Measurements from ENCODE around the gene MBTPS2. TPM values are rescaled to one million over a fixed set of nuclear protein-coding genes. Genes with fewer than 3 reads are reported as not detected.

The MBTPS2 gene
- total RNA-seq = 14.6 and 15.0 TPM in 2 replicates
- long read RNA-seq, full-length matches to known transcripts = 30 of 52 reads
- long read RNA-seq, partial matches to known transcripts = 11 of 52 reads
- long read RNA-seq, other reads (novel, unspliced or antisense) = 11 of 52 reads

DNA sequence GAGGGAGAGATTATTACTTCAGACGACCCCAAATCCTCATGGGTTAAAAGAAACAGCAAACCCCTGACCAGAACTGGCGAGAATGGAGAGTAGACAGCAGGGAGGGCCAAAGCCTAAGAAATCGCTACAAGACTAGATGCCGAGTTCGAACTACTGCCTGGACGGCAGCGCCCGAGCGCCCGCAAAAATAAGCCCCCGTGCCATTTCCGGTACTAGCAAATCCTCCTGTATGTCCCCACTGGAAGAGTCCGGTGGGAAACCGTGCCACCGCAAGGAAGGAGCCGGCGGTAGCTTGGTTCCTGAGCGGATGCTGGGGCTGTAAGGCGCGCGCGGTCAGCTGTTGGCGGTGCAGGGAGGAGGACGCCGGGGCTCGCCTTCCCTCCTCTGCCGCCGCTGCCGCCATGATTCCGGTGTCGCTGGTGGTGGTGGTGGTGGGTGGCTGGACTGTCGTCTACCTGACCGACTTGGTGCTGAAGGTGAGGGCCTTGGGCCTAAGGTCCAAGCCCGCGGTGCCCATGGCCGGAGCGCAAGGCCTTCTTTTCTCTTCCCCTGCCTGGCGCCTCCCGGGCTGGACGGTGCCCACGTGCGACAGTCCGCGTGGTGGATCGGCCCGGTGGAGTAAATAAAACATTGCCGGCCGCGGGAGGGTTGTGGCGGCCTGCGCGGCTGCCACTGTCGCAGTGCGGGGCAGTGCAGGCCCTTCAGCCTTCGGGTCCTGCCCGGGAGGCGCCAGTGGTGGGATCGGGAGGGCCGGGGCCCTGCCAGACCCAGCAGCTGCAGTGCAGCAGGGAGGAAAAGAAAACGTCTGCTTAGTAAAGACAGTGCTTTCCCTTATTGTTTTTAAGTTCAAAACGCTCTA is at the start of gene MBTPS2:
Gene MBTPS2, plus strand, starts transcription at position 284 of the 859 bp plus-strand sequence. Its CDS starts 118 bp downstream, at position 402.
- Mint-ChIP-seq H3K27ac (ENCODE audit: unreplicated experiment) (peak within 1 kb of the TSS; percentile 39), H3K4me1 (peaks cover 6% of the 10 kb centered on the region), H3K4me3 (peak within 1 kb of the TSS; percentile 96), H3K36me3 (ENCODE audit: low read depth) (no peaks in the 10 kb centered on the region), H3K9me3 (no peaks in the 10 kb centered on the region), H3K27me3 (ENCODE audit: low read depth) (no peaks in the 10 kb centered on the region)
- DNase-seq (ENCODE audit: low read depth, low spot score) = peak; percentile 75
- TF ChIP-seq CTCF (conservative IDR thresholded peaks at IDR 0.05) = peak; percentile 37

- no peaks in the 10 kb centered on the region for H3K36me3 Mint-ChIP-seq (ENCODE audit: low read depth)
- H3K27me3 Mint-ChIP-seq (ENCODE audit: low read depth) = no peaks in the 10 kb centered on the region
- peaks cover 5% of the 10 kb centered on the region for H3K4me1 Mint-ChIP-seq
- H3K27ac Mint-ChIP-seq (ENCODE audit: unreplicated experiment) = no peak overlapping the region
- no peak for DNase-seq (ENCODE audit: low read depth, low spot score)
- no peaks in the 10 kb centered on the region for H3K9me3 Mint-ChIP-seq
- no peak for TF ChIP-seq CTCF (conservative IDR thresholded peaks at IDR 0.05)
- no peak overlapping the region for H3K4me3 Mint-ChIP-seq
These were observed 40.7 kb upstream of the MBTPS2 start for GRCh38 chrX:21798677-21799219.

DNA sequence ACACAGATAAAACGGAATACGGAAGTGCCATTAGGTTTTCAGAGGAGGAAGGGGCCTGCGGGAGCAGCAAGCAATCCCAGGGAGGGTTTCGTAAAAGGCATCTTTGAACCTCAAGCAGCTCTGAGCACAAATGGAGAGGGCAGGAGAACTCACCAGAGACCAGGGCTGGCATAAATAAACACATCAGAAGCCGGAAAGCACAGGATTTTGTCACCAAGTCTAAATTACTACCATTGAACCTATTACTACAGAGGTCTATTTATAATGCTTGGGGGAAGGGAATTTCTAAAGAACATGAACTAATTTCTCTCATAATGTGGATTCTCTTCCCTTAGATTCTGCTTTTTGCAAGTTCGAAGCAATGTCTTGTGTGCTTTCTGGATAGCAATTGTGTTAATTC is 39.6 kb upstream of the MBTPS2 start:
- no peak for TF ChIP-seq CTCF (conservative IDR thresholded peaks at IDR 0.05)
- Mint-ChIP-seq H3K36me3 (ENCODE audit: low read depth) (no peaks in the 10 kb centered on the region), H3K4me3 (no peak overlapping the region), H3K4me1 (peaks cover 5% of the 10 kb centered on the region), H3K9me3 (no peaks in the 10 kb centered on the region), H3K27ac (ENCODE audit: unreplicated experiment) (no peak overlapping the region), H3K27me3 (ENCODE audit: low read depth) (no peaks in the 10 kb centered on the region)
- DNase-seq (ENCODE audit: low read depth, low spot score) = no peak

- DNase-seq (ENCODE audit: low read depth, low spot score) = no peak
- no peak overlapping the region for H3K4me3 Mint-ChIP-seq
- no peaks in the 10 kb centered on the region for H3K9me3 Mint-ChIP-seq
- peaks cover 5% of the 10 kb centered on the region for H3K4me1 Mint-ChIP-seq
- no peak for TF ChIP-seq CTCF (conservative IDR thresholded peaks at IDR 0.05)
- H3K27ac Mint-ChIP-seq (ENCODE audit: unreplicated experiment) = no peak overlapping the region
- H3K27me3 Mint-ChIP-seq (ENCODE audit: low read depth) = no peaks in the 10 kb centered on the region
- no peaks in the 10 kb centered on the region for H3K36me3 Mint-ChIP-seq (ENCODE audit: low read depth)
These were observed 39.1 kb upstream of the MBTPS2 start for GRCh38 chrX:21800344-21800770.

- no peaks in the 10 kb centered on the region for H3K27me3 Mint-ChIP-seq (ENCODE audit: low read depth)
- no peak for TF ChIP-seq CTCF (conservative IDR thresholded peaks at IDR 0.05)
- no peak overlapping the region for H3K4me3 Mint-ChIP-seq
- peaks cover 5% of the 10 kb centered on the region for H3K4me1 Mint-ChIP-seq
- H3K27ac Mint-ChIP-seq (ENCODE audit: unreplicated experiment) = no peak overlapping the region
- DNase-seq (ENCODE audit: low read depth, low spot score) = no peak
- H3K36me3 Mint-ChIP-seq (ENCODE audit: low read depth) = no peaks in the 10 kb centered on the region
- H3K9me3 Mint-ChIP-seq = no peaks in the 10 kb centered on the region
These were observed 37.3 kb upstream of the MBTPS2 start for GRCh38 chrX:21802054-21802670.
